ENCODE measurements around the gene TFEB.

Gene TFEB

DNA sequence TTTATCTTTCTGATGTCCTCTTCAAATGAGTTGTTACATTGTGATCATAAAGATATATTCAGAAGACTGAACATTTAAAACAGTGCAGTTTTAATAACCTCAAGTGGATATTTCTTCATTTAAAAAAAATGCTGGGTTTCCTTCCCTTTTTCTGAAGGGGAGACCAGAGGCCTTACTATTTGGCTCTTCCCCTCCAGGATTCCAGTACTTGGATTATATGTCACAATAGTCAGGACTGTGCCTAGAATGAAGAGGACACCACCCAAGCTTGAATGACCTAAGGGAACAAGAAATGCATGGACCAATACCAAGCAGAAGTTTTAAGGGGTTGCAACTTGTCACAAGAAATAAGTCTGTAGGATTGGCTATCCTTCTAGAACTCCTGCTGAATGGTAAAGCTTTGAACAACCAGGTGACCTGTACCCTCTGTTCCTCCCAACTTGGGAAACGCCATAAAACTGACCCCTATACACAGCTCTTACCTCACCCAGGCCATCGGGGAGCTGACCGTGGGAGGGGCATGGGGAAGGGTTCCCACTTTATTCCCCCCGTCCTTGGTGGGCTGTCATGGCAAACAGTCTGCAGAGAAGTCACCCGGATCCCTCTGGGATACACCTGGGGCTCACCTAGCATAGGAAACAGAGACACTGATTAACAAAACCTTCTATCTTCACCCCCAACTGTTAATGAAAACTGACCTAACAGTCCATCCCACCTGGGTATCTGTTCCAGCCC lies 42.3 kb upstream of the TFEB start (continued):
- TF ChIP-seq, protein P1, sequence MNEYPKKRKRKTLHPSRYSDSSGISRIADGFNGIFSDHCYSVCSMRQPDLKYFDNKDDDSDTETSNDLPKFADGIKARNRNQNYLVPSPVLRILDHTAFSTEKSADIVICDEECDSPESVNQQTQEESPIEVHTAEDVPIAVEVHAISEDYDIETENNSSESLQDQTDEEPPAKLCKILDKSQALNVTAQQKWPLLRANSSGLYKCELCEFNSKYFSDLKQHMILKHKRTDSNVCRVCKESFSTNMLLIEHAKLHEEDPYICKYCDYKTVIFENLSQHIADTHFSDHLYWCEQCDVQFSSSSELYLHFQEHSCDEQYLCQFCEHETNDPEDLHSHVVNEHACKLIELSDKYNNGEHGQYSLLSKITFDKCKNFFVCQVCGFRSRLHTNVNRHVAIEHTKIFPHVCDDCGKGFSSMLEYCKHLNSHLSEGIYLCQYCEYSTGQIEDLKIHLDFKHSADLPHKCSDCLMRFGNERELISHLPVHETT (tag by site-specific recombination; IDR thresholded peaks at IDR 0.05), result no peak

DNA sequence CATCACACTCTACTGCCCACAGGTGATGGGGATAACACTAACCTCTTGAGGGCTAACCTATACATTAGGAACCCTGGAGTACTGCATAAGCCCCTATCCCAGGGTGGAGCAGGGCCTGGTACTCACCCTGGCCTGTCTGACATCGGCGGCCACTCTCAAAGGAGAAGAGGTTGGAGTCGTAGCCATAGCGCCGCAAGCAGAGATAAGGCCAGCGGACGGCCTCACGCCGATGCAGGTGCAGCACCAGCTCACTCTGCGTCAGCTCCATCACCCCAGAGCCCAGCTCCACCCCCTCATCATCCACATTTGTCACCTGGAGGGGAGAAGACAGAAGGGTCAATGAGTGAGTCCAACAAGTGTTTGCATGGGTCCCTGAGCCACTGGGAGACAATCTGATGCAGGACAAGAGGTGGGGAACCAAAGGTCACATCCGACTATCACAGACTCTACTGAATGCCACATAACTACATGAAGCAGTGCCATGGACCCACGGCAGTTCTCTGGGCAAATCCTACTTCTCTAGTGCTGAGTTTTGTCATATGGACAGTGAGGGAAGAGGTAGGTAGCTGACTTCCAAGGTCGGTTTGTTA lies 40.0 kb upstream of the TFEB start:
- CTCF ChIA-PET, result interaction anchor here (0.6 to 5.3 kb wide), 32 partner anchors 9 to 1178 kb away, joined by 3 to 73 read pairs (median 4); partner anchors contain the start of genes CCND3, TFEB and TOMM6
- POLR2A ChIA-PET, result interaction anchor here (1.5 kb wide), 1 partner anchor 41 kb away, joined by 4 read pairs; no protein-coding TSS in a partner anchor

DNA sequence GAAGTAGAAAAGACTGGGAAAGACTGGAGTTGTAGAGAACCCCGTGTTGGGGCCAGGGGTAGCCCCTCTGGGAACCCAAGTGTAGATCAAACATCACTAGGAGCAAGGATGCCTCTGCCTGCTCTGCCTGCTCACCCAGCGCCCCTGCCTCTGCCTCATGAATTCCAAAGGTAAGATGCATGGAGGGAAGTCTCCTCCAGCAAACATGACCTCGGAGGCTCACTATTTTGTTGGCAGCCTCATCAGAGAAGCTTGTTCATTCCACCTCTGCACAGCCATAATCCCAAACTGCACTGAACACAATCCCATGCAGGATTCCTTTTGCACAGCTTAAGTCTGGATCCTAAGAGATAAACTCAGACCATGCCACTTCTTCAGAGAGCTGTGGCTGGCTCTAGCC lies 39.4 kb upstream of the TFEB start:
- Histone ChIP-seq H3K27ac (ENCODE audit: extremely low read depth, low read depth, low read length) (no peak overlapping the region), H3K9me3 (ENCODE audit: control insufficient read depth, insufficient read depth, low read depth, low read length) (no peaks in the 10 kb centered on the region), H3K4me3 (ENCODE audit: low read depth, low read length) (no peak overlapping the region), H3K36me3 (ENCODE audit: control insufficient read depth in 2 of 2, insufficient read depth in 1 of 2, low read length in 2 of 2) (peaks cover 4 to 57% of the 10 kb centered on the region in 2 experiments; a peak in 2 of 3 replicates), H3K4me1 (ENCODE audit: control insufficient read depth, insufficient read depth, low read length) (peaks cover 3% of the 10 kb centered on the region; the same call in 1 of the 2 replicates)
- ChIA-PET CTCF (interaction anchor here (0.6 to 5.3 kb wide), 17 partner anchors 10 to 441 kb away, joined by 3 to 73 read pairs (median 4); partner anchors contain the start of genes TFEB and TOMM6), POLR2A (no interaction called here)
- TF ChIP-seq ZNF777 (tag by site-specific recombination; IDR thresholded peaks at IDR 0.05; ENCODE audit: borderline replicate concordance) (no peak), ZNF274 (IDR thresholded peaks at IDR 0.05; ENCODE audit: low read length) (no peak), ZNF274 (tag by site-specific recombination; IDR thresholded peaks at IDR 0.05; ENCODE audit: borderline replicate concordance) (no peak), SETDB1 (IDR thresholded peaks at IDR 0.05; ENCODE audit: insufficient read length, low read length) (no peak), ZNF624 (tag by site-specific recombination; IDR thresholded peaks at IDR 0.05) (no peak), ZNF391 (tag by site-specific recombination; IDR thresholded peaks at IDR 0.05; ENCODE audit: borderline replicate concordance, low read depth) (no peak), ZNF341 (tag by site-specific recombination; IDR thresholded peaks at IDR 0.05; ENCODE audit: low read depth) (no peak), ZNF2 (tag by site-specific recombination; IDR thresholded peaks at IDR 0.05) (no peak), ZNF596 (tag by site-specific recombination; IDR thresholded peaks at IDR 0.05) (no peak), ZIC2 (tag by site-specific recombination; IDR thresholded peaks at IDR 0.05) (no peak), ZNF747 (tag by site-specific recombination; IDR thresholded peaks at IDR 0.05) (no peak), ZNF473 (tag by site-specific recombination; IDR thresholded peaks at IDR 0.05) (no peak), ZNF10 (tag by site-specific recombination; IDR thresholded peaks at IDR 0.05) (no peak), ZBTB48 (tag by site-specific recombination; IDR thresholded peaks at IDR 0.05) (no peak), OVOL3 (tag by site-specific recombination; IDR thresholded peaks at IDR 0.05) (no peak), ZNF610 (tag by site-specific recombination; IDR thresholded peaks at IDR 0.05; ENCODE audit: borderline replicate concordance) (no peak), OSR2 (tag by site-specific recombination; IDR thresholded peaks at IDR 0.05) (no peak)
- TF ChIP-seq, protein P2, sequence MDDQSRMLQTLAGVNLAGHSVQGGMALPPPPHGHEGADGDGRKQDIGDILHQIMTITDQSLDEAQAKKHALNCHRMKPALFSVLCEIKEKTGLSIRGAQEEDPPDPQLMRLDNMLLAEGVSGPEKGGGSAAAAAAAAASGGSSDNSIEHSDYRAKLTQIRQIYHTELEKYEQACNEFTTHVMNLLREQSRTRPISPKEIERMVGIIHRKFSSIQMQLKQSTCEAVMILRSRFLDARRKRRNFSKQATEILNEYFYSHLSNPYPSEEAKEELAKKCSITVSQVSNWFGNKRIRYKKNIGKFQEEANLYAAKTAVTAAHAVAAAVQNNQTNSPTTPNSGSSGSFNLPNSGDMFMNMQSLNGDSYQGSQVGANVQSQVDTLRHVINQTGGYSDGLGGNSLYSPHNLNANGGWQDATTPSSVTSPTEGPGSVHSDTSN (CRISPR knock-in tag; IDR thresholded peaks at IDR 0.05), result no peak
- TF ChIP-seq, protein P3, sequence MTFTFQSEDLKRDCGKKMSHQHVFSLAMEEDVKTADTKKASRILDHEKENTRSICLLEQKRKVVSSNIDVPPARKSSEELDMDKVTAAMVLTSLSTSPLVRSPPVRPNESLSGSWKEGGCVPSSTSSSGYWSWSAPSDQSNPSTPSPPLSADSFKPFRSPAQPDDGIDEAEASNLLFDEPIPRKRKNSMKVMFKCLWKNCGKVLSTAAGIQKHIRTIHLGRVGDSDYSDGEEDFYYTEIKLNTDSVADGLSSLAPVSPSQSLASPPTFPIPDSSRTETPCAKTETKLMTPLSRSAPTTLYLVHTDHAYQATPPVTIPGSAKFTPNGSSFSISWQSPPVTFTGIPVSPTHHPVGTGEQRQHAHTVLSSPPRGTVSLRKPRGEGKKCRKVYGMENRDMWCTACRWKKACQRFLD (tag by site-specific recombination; IDR thresholded peaks at IDR 0.05), result no peak

More for the DNA sequence above, 40.0 kb upstream of the TFEB start:
- Histone ChIP-seq H3K4me3 (ENCODE audit: low read depth, low read length) (no peak overlapping the region), H3K4me1 (ENCODE audit: control insufficient read depth, insufficient read depth, low read length) (peaks cover 3% of the 10 kb centered on the region; the same call in 1 of the 2 replicates), H3K36me3 (ENCODE audit: control insufficient read depth in 2 of 2, insufficient read depth in 1 of 2, low read length in 2 of 2) (peaks cover 4 to 55% of the 10 kb centered on the region in 2 experiments; a peak in 2 of 3 replicates), H3K9me3 (ENCODE audit: control insufficient read depth, insufficient read depth, low read depth, low read length) (no peaks in the 10 kb centered on the region), H3K27ac (ENCODE audit: extremely low read depth, low read depth, low read length) (no peak overlapping the region)
- TF ChIP-seq SCRT2 (tag by site-specific recombination; IDR thresholded peaks at IDR 0.05) (peak; percentile 80), ZNF530 (tag by site-specific recombination; IDR thresholded peaks at IDR 0.05; ENCODE audit: low read depth) (no peak), ZEB2 (tag by site-specific recombination; IDR thresholded peaks at IDR 0.05) (no peak)
- TF ChIP-seq, protein P4, sequence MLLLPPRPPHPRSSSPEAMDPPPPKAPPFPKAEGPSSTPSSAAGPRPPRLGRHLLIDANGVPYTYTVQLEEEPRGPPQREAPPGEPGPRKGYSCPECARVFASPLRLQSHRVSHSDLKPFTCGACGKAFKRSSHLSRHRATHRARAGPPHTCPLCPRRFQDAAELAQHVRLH (tag by site-specific recombination; IDR thresholded peaks at IDR 0.05), result no peak
